Mammary epithelial cell (primary cell): ENCODE data around the gene EXOC4.

Experiments
- EZH2 ChIP-seq: IDR thresholded peaks from 2 replicates; pipeline ENCODE4 v1.6.1; 2012; ENCODE audit warnings: low read length, inconsistent platforms, borderline replicate concordance
- TF ChIP-seq, protein P1 (sequence below), 2 donors: IDR thresholded peaks in 1 of 2; conservative IDR thresholded peaks in 1 of 2; 2 replicates each; pipeline ENCODE4 v1.5.1; 2011 to 2012; ENCODE audit warnings: inconsistent platforms in 2 of 2, low read length in 2 of 2, mild to moderate bottlenecking in 2 of 2, control low read depth in 1 of 2, low read depth in 1 of 2; ENCODE audit not compliant: insufficient read depth in 1 of 2; ENCODE audit errors: extremely low read depth in 1 of 2

GRCh38 chr7:134078991-134079390 lies 826.1 kb downstream of the EXOC4 start:
- TF ChIP-seq, protein P1, sequence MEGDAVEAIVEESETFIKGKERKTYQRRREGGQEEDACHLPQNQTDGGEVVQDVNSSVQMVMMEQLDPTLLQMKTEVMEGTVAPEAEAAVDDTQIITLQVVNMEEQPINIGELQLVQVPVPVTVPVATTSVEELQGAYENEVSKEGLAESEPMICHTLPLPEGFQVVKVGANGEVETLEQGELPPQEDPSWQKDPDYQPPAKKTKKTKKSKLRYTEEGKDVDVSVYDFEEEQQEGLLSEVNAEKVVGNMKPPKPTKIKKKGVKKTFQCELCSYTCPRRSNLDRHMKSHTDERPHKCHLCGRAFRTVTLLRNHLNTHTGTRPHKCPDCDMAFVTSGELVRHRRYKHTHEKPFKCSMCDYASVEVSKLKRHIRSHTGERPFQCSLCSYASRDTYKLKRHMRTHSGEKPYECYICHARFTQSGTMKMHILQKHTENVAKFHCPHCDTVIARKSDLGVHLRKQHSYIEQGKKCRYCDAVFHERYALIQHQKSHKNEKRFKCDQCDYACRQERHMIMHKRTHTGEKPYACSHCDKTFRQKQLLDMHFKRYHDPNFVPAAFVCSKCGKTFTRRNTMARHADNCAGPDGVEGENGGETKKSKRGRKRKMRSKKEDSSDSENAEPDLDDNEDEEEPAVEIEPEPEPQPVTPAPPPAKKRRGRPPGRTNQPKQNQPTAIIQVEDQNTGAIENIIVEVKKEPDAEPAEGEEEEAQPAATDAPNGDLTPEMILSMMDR (conservative IDR thresholded peaks at IDR 0.05 in 1 of 2, IDR thresholded peaks at IDR 0.05 in 1 of 2; ENCODE audit: extremely low read depth in 1 of 2, insufficient read depth in 1 of 2, low read depth in 1 of 2, low read length in 2 of 2) = no peak
- TF ChIP-seq EZH2 = no peak
